ENCODE data around the gene CROCC2. TPM values are rescaled to one million over a fixed set of nuclear protein-coding genes. Genes with fewer than 3 reads are reported as not detected.

Gene CROCC2
- polyA plus RNA-seq, 1 donor = 0.20 TPM

DNA sequence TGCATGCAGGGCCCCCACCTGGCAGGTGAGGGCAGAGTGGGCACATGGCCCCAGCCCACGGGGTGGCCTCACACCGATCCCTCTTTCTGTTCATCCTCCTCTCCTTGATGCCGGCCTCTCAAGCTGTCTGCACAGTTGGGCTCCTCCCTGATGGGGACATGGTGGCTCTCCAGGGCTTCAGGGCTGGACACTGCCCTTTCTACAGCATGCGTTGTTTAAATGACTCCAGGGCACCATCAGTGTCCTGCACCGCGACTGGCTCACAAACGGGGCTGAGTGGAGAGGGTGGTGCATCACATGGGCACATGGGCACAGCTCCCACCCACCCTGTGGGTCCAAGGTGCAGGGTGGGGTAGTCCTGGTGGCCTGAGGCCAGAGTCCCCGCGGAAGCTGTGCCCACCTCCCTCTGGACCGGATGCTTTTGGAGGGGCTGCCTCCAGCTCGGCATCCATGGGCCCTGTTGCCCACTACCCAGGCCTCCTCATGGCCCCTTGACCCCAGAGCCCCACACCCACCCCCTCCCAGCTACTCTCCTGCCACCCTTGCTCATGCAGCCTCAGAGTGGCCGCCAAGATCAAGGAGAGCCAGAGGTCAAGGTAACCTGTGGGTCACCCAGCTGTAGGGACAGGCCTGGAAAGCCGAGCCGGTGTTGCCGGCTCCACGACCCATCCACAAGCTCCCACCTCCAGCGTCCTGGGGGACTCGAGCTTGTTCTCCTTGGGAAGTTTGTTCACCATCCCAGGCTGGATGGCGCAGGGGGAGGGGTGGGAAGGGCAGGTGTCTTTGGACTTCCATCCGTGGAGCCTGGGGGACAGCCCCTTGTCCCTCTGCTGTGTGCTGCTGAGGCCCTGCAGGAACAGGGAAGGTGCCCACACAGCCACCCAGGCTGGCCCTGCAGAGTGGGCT, 80.0 kb downstream of the CROCC2 start:
- DNase-seq (ENCODE audit: low read depth) = no peak

DNA sequence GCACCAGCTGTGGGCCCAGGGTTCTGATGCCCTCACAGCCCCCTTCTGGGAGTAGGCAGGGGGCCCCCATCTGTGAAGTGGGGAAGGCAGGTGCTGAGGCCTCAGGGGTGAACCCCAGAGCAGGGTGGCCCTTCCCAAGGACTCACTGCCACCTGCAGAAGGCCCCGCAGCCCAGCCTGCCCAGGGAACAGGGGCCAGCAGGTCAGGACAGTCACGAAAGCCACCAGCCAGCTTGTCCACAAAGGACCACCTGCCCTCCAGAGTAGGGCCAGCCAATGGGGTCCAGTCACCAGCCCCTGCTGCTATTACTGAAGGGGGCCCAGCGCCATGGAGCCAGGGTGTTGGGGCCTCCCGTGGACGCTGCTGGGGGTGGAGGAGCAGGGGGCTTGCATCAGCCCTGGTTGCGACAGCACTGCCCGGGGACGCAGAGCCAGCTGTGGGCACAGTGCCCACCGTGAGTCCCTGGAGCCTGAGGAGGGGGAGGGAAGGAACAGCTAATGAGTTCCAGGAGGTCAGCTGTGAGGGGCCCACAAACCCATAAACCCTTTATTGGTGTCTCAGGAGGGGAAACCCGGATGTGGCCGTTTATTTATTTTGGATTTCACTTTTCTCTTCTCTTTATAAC, 80.8 kb downstream of the CROCC2 start:
- DNase-seq (ENCODE audit: low read depth) = no peak

DNA sequence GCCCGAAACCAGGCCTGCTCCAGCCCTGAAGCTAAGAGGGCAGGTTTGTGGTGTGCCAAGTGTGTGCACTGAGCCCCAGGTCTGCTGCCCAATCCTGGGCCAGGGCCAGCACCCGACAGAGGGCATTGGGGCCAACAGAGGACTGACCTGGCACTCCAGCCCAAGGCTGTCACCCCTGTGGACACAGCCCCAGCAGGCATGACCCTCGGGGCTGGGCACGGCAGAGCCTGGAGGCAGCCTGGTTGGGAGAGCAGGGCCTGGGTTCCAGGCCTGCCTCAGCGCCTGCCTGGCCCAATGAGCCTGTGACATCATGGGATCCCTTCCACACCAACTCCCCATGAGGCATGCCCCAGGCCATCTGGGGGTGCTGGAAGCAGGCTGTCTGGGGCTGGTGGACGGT, 81.5 kb downstream of the CROCC2 start:
- no peak for DNase-seq (ENCODE audit: low read depth)

DNA sequence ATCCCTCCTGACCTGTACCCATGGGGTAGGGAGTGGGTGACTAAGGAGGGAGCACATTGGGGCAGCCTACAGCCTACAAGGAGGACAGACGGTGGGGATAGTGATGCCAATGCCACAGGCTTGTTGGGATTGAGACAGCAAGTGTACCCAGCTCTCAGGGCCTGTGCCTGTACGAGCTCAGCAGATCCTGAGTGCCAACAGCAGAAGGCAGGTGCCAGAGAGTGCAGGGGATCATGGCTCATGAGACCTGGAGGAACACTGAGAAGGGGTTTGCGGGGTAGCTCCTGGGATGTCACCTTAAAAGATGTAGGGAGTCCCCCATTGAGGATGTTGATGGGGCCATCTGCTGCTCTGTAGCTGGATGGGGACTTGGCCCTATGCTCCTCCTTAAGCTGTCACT, 82.0 kb downstream of the CROCC2 start:
- DNase-seq (ENCODE audit: low read depth) = no peak

DNA sequence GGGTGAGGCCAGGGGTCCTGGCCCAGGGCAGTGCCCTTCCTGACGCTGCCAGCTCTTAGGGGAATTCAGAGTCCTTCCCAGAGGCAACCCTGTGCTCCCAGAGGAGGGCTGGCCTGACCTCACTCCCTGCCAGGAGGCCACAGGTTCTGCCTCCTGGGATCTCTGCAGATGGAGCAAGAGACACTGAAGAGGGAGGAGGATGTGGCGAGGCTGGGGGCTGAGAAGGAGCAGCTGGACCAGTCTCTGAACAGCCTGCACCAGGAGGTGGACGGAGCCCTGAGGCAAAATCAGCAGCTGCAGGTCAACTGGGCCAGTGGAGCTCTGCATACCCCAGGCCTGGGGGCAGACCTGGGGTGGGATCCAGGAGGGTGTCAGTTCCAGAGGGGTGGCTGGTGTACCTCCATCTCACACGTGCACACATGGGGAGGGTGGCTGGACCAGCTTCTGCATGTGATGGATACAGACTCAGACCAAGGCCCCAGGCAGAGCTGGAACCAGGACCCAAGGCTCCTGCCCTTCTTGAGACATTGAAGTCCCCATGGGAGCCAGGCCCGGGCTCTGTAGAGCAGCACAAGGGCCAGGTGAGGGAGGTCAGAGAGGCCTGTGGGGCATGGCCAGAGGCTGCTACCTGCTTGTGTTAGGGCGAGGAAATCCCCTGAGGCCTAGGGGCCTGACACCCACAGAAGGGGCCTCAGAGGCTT, 82.6 kb downstream of the CROCC2 start:
- DNase-seq (ENCODE audit: low read depth) = no peak

DNA sequence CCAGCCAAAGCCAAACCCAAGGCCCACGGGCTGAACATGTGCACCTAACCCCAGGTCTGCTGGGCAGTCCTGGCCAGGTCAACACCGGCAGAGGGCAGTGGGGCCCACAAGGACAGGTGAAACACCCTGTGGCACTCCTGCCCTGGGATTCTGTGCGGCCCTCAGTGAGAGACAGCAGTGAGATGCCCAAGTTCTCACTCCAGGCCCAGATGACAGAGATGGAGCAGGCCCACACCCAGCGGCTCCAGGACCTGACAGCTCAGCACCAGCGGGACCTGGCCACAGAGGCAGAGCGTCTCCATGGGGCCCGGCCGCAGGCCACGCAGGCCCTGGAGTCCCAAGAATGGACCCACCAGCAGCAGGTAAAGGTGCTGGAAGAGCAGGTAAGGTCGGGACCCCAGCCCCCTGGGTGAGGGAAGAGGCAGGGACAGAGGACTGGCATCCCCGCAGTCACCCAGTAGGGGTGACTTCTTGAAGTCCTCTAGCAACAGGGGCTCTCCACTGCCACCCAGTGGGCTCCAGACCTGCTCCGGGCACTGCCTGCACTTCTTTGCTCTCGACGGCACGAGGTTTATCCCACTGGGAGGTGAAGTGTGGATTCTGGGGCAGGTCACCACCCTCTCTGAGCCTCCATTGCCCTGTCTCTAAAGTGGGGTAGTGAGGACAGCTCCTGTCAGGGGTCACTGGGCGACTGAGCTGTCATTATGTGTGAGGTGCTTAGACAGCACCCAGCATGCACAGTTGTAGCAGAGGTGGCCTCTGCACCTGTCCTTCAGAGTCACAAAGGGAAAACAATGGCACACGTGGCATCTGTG, 83.5 kb downstream of the CROCC2 start:
- DNase-seq (ENCODE audit: low read depth) = no peak

DNA sequence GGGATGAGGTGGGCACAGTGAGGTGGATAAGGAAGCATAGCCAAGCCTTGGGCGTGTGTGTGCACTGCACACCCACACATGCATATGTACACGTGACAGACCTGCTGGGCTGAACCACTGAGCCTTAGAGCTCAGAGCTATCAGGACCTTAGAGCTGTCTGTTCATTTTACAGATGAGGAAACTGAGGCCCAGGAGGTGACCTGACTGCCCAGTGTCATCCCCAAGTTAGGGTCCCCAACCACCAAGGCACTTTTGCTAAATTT, 84.1 kb downstream of the CROCC2 start:
- DNase-seq (ENCODE audit: low read depth) = no peak

DNA sequence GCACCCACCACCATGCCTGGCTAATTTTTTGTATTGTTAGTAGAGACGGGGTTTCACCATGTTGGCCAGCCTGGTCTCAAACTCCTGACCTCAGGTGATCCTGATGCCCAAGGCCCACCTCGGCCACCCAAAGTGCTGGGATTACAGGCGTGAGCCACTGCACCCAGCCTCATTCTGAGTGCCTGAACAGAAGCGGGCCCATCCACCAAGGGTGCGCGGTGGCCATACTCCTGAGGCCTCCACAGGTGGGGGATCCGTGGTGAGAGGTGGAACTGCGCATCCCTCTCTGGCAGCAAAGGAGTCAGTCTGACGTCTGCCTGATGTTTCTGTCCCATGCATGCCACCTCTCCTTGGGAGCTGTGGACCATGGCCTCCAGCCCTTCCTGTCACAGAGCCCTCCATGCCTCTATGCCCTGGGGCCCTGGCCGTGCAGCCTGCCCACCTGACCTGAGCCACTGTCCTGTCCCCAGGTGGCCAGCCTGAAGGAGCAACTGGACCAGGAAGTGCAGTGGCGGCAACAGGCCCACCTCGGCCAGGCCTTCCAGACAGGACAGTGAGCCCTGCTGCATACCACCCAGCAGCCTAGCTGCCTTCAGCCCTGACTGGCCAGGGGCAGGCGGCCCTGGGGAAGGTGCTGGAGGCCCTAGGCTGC, 84.7 kb downstream of the CROCC2 start:
- DNase-seq (ENCODE audit: low read depth) = no peak

DNA sequence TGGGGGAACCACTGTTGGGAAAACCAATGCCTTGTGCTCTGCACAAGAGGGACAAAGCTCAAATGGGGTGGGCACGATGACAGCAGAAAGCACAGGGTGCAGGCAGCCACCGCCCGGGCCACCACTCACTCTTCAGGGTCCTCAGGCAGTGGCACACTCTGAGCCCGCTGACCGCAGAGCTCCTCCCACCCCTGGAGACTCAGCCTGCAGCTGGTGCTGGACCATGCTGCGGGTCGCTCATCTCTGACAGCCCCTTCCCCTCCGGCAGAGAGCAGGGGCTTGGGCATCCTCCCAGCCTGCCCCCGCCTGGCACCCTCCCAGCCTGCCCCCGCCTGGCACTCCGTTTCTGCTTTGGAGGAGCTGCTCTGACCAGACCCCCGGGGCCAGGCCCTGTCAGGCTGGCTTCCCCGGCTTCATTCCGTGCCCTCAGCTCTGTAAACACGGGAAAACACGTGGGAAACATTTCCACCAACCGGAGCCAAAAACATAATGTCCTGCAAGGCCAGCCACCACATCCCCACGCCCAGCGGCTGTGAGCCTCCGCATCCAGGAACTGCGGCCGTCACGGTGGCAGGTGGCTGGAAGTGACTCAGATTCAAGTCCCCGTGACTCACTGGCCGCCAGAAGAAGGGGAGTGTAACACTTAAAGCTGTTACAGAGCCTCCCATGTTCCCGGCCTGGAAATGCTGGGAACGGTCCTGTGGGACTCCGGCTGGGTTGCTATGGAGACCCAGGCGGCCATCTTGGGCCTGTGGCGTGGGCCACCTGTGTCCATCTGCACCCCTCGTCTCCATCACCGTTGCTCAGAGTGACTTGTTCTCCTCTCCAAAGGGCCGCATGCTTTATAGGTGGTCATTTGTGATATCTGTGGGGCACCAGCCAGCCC, 85.5 kb downstream of the CROCC2 start:
- peak; percentile 62 for DNase-seq (ENCODE audit: low read depth)

DNA sequence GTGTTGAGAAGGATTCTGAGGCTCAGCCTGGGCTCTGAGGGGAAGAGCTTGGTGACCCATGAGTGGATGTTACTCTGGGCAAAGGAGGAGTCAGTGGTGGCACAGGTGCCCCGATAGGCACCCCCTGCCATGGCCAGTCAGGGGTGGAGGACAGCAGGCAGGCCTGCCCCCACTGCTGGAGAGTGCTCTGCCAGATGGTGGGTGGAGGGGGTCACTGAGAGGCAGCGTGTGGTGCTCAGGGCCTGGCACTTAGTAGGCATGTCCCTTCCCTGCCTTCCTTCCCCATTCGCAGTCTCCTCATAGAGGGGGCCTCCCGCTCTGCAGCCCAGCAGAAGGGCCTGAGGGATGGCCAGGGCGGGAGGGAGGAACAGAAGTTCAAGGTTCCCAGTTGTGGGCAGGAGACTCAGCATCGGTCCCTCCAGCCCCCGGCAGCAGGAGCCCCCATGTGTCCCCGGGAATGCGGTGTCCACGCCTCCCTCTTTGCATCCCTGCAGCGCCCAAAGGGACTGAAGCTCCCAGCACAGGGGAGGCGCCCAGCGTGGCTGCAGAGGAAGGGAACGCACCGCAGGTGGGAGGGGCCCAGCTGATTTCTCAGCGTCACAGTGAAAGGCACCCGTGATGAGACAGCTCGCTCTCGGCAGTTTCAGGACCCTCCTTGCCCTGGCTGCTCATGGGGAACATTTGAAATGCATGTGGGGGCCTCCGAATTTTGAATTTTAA, 86.6 kb downstream of the CROCC2 start:
- DNase-seq (ENCODE audit: low read depth) = no peak

DNA sequence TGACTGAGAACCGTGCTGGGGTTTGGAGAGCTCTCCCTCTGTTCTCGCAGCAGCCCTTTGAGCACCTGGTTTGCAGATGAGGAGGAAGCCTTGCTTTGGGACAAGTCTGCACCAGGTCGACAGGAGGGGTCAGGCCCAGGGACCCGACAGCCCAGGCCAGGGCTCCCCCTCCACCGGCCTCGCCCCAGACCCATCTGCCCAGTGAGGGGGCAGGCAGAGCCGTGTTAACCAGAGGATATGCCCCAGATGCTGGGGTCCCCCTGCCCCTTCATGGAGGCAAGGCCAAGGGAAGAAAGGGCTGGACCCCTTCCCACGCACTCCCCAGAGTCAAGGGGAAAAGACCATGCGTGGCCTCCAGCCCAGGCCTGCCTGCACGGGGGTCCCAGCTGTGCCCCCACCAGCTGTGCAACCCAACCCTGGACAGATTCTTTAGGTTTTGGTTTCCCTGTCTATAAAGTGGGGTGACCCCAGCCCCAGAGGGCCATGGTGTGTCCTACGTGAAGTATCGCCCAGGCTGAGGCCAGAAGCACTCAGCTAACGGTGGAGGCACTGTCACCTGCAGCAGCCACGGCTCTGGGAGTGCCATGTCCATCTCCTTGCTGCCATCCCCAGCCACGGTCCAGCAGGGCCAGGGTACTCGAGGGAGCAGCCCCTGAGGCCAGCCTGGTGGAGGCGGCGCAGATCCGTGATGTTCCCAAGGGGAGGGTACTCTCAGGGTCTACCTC, 87.5 kb downstream of the CROCC2 start:
- DNase-seq (ENCODE audit: low read depth) = no peak

DNA sequence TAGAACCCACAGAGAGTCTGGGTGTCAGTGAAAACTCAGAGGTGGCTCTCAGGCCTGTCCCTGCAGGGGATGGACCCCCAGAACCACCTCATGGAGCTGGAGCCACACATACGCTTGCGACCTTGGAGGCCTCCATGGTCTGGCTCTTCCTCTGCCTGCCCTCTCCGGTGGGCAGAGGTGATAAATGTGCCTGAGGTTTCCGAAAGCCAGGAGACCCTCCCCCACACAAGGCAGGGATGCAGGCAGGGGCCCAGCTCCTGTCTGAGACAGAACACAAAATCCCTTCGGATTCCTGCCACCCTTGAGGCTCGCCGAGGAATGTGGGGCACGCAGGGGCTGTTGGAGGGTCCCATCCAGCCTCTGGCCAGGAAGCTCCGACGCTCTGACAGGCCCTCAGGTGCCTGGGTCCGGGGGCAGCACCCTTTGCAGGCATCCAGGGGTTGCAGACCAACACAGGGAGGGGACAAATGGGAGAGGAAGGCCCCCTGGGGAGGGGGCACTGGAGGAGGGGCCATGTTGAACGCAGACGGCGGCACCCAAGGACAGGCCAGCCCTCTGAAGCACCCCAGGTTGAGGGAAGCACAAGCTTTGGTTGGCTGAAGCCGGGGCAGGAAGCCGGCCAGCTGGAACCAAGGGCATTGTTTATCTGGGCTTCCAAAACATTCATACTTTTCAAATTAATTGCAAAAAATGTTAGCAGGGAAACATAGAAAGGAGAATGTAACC, 88.2 kb downstream of the CROCC2 start:
- DNase-seq (ENCODE audit: low read depth) = no peak

DNA sequence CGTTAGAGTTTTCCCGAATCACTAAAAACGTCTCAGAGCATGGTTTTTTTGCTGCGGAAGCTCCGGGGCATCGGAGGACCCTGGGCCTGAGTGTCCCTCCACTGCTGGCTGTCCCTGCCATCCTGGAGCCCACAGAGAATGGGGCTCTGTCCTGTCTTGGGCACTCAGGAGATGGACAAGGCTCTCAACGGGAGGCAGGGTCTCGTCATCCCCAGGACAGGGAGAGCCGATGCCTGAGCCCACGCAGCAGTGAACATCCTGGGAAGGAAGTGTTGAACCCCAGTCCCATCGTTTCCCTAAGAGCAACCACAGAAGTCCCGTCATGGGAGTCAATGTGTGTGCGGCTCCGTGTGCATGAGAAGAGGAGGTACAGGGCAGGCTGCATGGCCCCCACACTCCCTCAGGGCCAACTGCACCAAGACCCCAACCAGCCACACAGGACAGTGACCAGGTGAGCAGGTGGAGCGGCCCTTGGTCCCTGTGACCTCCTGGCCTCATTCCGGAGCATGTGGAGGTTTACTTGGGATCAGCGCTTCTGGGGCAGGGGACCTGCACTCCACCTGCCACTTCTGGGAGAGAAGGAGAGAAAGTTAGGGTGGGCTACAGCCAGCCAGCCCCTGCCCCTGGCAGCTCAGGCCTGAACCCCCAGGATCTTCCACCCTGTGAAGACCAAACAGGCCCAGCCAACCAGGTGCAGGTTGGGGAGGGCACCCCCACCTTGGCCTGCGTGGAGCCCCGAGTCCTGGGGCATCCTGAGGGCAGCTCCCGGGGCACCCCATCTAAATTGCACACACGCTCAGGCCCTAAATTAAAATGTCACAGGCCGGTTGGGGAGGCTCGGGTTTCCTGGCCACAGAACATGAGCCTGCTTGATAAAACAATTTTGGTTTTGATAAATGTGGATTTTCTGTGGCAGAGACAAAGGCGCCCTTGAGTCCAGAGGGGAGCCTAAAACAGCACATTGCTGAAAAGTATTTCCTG, 89.2 kb downstream of the CROCC2 start:
- DNase-seq (ENCODE audit: low read depth) = no peak

DNA sequence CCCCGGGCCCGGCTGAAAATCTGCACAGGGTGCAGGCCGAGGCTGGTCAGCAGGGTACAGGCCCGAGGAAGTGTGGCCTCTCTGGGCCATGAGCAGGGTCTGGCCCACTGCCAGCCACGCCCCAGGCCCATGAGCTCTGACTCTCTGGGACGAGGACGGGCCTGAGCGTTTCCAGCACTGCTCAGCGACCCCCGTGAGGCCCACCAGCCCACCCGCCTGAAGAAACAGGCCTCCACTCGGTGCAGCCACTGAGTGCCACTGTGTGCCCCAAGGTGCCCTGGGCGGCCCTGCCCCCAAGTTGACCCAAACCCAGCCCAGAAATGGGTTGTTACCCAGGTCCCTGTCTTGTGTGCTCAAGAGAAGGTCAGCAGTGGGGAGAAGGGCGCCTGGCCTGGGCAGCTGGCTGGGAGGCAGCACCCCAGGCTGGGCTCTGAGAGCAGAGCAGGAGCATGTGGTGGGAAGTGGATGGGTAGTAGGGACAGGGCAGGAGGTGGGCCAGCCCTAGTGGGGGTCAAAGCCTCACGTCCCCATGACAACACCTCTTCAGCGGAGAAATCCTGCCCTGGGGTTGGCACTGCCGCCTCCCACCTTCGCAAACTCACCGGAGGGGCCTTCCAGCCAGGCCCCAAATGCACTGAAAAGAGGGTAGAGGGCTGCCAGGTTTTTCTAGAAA, 90.2 kb downstream of the CROCC2 start:
- DNase-seq (ENCODE audit: low read depth) = no peak

DNA sequence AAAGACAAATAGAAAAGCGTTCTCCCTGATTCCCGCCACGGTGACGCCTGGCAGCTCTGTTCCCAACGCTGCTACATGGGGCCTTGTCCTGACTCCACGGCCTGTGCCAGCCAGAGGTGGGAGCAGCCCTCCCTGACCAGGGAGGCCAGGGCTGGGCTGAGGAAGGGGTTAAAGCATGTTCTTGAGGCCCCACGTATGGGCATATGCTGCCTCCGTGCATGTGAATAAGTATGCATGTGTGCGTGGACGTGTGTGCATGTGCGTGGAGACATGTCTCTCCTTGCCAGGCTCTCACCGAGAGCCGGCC, 90.7 kb downstream of the CROCC2 start:
- DNase-seq (ENCODE audit: low read depth) = no peak

DNA sequence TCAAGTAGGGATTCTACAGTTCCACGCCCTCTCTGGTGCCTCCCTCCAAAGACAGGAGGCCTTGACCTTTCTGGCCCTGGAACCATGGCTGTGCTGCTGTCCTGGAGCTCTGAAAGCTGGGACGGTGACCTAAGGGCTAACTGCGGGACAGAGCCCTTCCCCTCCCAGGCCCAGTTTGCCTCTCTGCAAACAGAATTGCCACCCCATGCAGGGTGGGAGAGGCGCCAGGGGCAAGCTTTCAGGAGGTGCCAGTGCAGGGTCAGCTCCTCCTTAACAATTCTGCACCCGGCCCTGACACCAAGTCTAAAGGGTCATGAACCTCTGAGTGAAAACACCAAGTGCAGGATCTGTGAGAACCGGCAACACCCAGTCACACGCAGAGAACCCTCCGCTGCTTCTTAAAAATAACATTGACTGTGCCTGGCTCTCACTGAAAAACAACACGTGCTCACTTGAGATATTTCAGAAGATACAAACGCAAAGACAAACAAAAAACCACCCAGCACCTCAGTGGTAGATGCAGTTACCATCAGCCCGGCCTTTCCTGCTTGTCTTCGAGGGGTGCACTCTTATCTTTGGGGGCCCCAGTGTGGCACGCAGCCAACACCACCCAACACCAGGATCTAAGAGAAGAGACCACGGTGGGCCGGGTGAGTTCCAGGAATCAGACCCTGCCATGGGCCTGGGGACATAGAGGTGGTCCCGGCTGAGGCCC, 91.2 kb downstream of the CROCC2 start:
- DNase-seq (ENCODE audit: low read depth) = no peak

Measured in forelimb muscle (tissue), 1 donor.